Right renal cortex interstitium (tissue), 3 donors: Measurements from ENCODE around the gene IGSF3. TPM values are rescaled to one million over a fixed set of nuclear protein-coding genes. Genes with fewer than 3 reads are reported as not detected.

Source experiments
- DNase-seq, 3 donors: peaks; one replicate each; pipeline ENCODE4 v3.0.0-alpha.2; 2013; ENCODE audit warnings: low read depth in 3 of 3, low spot score in 2 of 3
- polyA plus RNA-seq, 3 donors: library from polyadenylated mRNA; unstranded; fragments of 120-200 nt; gene quantifications; one replicate each; pipeline ENCODE4 v1.2.1, GENCODE V29; 2013; ENCODE audit not compliant: insufficient read length in 3 of 3

Gene IGSF3
- polyA plus RNA-seq, 3 donors, result 28.7 to 30.4 (median 29.7) TPM

GRCh38 chr1:116561563-116561962 lies 106.0 kb downstream of the IGSF3 start:
- no peak for DNase-seq

DNA sequence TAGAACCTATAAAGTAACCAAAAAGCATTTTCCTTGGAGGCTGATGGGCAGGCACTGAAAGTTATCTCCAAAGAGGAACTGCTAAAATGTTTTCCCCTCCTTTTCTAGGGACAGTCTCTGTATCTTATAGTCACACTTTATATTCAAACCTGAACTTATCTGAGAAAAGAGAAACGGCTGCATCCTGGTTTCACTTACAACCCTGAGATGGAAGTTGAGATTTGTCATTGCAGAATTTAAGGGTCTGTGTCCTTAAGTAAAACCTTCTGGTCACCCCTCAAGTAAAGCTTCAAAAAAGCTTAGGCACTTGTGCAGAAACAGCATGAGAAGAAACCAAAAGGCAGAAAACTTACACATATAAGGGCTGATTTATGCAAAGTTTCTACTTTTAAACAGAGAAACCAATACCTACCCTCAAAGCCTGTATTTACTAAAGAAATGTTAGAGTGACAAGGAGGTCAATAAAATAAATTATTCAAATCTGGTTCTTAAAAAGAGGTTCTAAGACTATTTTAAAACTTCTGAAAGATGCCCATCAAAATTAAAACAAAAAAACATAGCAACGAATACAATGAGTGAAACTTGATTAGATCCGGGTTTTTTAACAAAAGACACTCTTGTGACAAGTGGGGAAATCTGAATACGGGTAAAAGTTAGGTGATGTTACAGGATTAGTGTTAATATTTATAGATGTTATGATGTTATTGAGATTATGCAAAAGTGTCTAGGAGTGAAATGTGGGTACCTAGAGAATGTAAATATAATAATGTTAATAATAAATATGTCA lies 106.6 kb downstream of the IGSF3 start:
- no peak for DNase-seq

DNA sequence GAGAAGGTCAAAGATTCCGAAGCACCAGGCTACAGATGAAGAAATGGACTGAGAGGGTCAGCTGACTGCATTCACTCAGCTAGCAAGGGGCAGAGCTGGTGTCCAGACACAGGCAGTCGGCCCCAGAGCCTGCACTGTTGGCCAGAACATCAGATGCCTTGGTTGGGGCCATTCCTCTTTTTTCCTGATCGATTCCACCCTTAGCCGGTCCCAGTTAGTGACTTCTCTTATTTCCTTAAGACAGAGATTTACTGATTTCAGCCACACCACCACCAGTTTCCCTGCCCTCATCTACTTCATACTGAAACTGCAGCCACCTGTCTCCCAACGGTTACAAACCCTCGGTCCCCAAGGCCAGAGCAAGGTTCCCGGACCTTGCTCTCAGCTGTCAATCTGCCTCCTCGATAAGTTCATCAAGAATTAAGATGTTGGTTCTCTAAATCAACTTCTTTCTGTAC lies 108.2 kb downstream of the IGSF3 start:
- no peak for DNase-seq

DNA sequence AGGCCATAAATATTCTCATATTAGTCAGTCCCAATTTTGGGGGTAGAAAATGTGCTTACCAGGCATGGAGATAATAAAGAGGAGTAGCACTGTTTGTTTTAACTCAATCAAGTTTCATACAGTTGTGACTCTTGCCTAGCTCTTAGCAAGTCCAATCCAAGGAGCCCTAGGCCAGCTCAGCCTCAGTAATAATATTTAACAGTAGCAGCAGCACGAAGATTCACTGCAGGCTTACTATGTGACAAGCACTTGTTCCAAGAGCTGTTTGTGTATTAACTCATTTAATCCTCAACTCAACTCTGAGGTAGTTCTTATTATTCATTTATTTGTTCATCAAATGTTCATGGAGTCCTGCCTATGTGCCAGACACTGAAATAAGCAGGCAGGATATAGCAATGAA lies 109.0 kb downstream of the IGSF3 start:
- no peak for DNase-seq

GRCh38 chr1:116558140-116558549 lies 109.4 kb downstream of the IGSF3 start:
- no peak for DNase-seq

- DNase-seq, result no peak
These were observed 110.1 kb downstream of the IGSF3 start for GRCh38 chr1:116557323-116557878.

DNA sequence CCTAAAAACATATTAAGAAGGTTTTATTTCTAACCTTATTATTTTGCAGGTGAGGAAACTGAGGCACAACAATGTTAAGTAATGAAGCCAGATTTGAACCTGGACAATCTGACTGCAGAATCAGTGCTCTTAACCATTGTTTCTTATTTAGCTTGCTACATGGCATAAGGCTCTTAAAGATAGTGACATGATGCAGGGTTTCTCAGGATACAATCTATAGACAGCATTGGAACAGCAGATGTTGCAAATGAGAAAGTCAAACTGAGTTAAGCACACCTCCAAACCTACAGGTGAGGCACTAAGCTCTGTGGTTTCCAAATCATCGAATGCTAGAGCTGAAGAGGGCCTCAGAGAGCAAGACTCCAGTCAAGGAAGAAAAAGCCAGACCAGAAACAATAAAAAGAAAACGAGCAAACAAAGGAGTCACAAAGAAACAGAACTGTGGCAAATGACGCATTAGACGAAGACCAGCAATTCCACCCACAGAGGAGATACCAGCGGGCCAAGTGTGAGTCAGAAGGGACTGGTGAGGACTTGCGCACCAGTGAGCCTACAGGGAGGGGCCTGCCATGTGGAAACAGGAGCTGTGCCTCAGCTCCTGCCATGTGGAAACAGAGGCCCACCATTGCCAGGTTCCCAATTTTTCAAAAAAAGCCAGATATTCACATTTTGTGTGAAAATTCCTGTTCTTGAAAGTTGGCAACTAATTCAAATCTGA lies 111.1 kb downstream of the IGSF3 start:
- DNase-seq, result no peak

GRCh38 chr1:116554924-116555323 lies 112.6 kb downstream of the IGSF3 start:
- no peak for DNase-seq

DNA sequence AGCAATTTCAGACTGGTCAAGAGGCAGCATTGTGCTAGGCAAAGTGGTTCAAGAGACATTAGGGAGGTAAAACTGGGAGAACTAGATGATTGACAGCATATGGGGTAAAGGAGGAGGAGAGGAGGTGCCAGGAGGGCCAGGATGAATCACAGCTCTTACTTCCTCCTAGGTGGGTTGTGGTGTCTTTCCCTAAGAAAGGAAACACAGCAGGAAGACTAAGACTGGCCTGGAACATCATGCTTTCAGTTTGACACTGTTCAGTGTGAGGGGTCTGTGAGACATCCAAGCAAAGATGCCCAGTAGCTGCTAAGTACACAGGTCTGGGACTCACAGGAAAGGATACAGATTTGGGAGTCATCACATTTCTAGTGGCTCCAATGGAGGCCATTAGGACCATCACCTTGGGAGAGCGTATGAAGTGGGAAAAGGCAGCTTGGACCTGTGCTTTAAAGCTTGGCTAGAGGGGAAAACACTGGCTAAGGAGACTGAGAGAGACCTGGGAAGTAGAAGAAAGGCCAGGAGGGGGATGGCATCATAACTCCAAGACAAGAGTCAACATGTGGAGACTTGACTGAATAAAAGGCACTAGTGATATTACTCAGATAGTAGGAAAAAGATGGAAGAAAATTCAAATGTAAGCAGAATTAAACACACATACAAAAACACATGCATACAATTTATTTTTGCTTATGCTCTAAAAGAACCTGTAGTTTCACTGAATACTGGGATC lies 114.0 kb downstream of the IGSF3 start:
- DNase-seq, result no peak

DNA sequence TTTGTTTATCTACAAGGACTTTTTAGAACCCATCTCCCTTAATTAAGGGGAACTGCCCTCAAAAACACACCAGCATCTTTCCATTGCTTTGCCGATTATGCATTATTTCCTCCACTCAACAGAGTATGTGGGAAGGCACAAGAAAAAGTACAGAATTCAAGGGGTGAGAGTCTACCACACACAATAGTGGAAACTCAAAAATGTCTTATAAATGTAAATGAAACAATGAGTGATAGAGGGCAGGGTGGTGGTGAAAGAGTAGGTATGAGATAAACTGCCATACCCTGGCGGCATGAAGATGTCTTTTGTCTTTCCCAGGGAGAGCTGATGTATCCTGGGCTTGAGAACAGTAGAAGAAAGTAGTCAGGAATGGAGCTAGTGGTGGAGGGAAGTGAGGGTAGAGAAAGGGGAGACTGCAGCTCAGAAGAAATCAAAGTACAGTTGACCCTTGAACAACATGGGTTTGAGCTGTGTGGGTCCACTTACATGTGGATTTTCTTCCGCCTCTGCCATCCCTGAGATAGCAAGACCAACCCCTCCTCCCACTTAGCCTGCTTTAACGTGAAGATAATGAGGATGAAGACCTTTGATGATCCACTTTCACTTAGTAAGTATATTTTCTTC lies 121.1 kb downstream of the IGSF3 start:
- no peak for DNase-seq

- no peak for DNase-seq
These were observed 122.2 kb downstream of the IGSF3 start for GRCh38 chr1:116545359-116545705.

DNA sequence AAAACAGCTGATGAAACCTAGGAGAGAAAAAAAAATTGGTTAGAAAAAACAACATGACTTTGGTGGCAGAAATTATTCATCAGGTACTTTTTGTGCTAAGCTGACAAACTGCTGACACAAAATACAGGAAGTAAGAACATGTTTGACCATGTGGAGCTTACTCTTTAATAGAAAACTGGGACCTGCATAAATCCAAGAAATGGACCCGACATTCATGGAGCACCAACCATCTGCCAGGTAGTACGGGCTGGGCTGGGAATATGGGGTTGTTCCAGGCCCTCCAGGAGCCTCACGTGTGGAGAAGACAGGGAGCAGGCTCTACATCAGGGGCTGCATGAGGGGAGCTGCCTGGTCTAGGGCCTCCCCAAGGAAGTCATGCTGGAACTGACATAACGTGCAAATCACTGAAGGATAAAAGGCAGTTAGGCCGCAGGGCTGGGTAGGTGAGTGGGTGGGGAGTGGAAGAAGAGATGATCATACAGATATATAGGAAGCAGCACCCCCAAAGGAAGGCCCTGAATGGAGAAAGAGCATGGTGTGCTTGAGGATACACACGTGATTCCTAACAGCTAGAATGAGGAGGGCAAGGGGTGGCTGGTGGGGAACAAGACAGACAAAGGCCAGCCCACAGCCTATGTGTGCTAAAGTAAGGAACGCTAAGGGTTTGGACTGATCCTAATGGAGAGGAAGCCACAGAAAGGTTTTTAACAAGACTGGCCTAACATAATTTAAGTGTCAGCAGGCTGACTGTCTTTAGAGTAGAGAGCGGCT lies 122.8 kb downstream of the IGSF3 start:
- no peak for DNase-seq

GRCh38 chr1:116540088-116540487 lies 127.4 kb downstream of the IGSF3 start:
- no peak for DNase-seq

GRCh38 chr1:116538544-116538943 lies 129.0 kb downstream of the IGSF3 start:
- DNase-seq, result no peak

DNA sequence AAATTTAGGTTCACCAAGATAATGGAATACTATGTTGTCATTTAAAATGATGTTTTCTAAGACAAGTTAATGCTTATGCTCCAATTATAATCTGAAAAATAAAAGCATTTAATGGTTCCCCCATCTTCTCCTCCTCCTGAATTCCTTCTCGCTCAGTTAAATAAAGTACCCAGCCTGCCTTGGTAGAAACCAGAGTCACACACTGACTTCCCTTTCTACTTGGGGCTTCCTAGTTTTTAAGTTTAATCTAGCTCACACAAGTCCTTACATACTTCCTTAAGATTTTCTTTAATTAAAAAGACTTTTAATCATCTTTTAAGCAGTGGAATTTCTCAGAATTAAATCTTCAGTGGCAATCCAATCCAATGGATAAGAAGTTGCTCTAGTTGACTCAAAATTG lies 129.6 kb downstream of the IGSF3 start:
- DNase-seq, result no peak

GRCh38 chr1:116537040-116537831 lies 130.3 kb downstream of the IGSF3 start:
- DNase-seq, result no peak

DNA sequence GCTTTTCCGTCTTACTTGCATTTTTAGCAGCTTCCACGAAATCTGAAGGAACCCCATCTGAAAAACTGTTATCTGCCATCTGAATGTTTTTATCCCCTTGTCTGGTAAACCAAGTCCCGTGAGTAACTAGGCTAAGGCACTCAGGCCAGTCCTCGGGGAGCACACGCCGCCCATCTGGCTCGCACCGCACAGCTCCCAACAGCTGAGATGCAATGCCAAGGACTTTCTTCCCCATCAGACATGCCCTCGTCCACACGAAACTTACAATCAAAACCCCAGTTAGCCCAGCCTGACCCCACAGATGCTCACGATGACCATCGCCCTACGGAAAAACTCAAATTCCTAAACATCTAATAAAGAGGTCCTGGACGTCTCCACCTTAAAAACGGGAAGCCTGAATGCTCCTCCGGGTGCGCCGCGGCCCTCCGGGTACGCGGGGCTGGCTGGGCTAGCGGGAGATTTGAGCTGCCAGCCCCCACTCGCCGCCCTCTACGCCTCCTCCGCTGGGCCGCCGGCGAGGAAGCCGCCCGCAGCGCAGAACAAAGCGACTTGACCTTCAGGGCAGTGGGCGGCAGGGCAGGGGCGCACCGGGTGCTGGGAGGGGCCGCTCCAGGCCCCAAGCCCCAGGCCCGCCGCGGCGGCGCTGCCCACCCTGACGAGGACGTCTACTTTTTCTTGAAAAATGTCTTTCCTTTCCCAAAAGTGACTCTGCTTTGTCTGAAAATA lies 133.4 kb downstream of the IGSF3 start:
- DNase-seq, result no peak

- DNase-seq, result no peak
These were observed 134.1 kb downstream of the IGSF3 start for GRCh38 chr1:116533429-116533820.
